ENCODE measurements around the gene CAMTA1. TPM values are rescaled to one million over a fixed set of nuclear protein-coding genes. Genes with fewer than 3 reads are reported as not detected.
"Not testable (repeated sequence)": the region's sequence is repeated elsewhere in the genome, so short reads cannot be mapped to it uniquely, and the experiment has no call there.

Gene CAMTA1
- total RNA-seq, 2 donors from 2014 or later = 109 to 128 TPM

DNA sequence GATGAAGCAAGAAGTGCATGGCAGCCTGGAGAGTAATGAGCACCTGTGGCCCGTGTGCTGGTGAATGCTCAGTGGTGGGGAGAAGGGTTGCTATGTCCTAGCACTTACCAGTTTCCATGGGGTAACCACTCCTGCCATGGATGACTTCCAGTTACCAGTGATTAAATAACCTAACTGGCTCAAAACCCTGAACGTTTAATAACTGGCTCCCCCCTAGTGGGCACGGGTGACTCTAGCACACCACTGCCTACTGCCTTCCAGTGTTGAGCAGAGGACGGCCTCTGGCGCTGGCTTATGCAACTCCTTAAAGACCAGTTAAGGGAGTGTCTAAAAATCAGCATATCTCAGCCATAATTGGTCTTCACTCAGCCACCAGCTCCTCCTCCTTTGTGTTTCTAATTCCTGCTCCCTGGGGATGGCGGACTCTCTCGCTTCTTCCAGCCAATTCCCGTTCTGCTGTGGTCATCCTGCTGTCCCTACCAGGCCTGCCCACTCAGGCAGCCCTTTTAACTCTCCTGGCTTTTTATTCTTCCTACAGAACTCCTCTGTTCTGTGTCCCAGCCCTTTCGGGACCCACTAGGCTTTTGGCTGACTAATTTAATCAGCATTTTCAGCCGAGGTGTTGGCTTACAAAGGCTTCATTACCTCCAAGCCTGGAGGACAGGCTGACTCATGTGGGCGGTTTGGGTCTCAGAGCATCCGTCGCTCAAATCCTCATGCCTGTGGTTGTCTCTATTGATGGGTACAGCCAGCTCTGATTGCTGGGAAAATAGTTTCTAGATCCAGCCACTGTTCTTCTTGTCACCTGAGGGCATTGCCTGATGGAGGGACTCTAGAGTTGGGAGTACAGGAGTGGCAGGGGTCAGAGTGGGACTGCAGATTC, 332.4 kb downstream of the CAMTA1 start:
- peak; percentile 83 to 85 for ATAC-seq
- intact Hi-C loops (cut with DNase I) = no loop called here
- peak; percentile 38 for DNase-seq

DNA sequence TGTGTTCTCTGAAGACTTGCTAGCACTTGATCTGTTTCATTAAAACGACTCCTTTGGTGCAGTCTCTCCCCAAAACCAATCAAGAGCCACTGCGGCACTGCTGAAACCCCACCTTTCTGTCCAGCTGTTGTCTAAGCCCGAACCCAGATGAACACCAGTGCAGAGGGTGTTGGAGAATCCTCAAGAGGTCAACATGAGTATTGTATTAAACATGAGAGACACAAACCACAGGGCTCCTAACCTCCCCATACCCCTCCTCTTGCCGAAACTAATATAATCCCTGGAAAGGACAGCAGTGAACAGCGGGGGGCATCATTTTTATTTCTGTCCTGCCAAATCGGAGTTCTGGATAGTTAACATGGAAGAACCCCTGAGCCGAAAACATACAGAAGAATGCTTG, 333.9 kb downstream of the CAMTA1 start:
- no peak for ATAC-seq
- intact Hi-C loops (cut with DNase I) = no loop called here
- DNase-seq = no peak

GRCh38 chr1:7120863-7121621, 335.8 kb downstream of the CAMTA1 start:
- ATAC-seq (no peak), DNase-seq (no peak)
- intact Hi-C loops (cut with DNase I) = no loop called here

GRCh38 chr1:7121622-7121988, 336.4 kb downstream of the CAMTA1 start:
- intact Hi-C loops (cut with DNase I) = no loop called here
- ATAC-seq (peak; percentile 86 to 89), DNase-seq (peak; percentile 73)

DNA sequence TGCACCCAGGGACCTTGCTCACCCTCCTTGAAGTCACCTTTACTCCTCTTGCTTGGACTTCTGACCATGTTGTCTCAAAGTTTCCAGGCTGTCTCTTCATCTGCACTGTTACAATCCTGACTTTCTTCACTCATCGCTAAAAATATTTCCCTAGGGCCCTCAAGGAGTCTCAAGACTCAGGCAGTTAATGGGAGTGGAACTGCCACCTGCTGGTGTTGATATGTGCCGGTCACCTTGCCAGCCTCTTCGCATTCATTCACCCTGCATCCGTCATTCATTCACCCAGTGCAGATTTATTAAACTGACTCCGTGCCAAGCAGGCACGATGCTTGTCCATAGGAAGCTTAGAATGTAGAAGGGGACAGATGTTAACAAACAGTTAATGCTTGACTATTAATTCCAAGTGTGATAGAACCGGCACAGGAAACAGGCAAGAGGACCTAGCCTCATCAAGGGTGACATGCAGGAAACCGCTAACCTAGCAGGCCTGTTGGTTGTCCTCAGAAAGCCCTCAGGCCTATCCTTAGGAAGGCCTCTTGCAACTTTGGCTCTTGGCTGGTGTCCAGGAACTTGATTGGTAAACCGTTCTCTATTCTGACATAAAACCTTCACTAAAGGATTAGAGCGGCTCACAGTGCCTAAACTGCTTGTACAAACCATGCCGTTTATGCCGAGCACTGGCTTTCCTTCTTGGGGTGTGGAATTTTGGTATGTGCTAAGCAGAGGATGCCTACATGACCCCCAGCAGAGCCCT, 342.2 kb downstream of the CAMTA1 start:
- intact Hi-C loops (cut with DNase I) = no loop called here
- DNase-seq (no peak), ATAC-seq (no peak)

DNA sequence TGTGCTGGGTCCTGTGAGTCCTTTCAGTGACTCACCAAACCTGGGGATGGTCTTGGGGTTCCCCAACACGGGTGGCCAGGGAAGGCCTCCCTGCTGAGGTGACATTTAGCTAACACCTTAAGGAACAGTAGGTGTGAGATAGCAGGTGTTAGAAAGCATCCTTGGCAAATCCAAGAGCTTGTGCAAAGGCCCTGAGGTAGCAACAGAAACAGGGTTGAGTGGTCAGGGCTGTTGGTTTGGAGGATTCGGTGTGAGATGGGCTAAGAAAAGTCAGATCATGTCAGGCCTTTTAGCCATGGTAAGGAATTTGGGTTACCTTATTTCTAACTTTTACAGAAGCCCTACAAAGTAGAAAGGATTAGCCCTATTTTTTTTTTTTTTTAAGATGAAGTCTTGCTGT, 343.0 kb downstream of the CAMTA1 start:
- DNase-seq = no peak
- ATAC-seq = no peak
- intact Hi-C loops (cut with DNase I) = no loop called here

DNA sequence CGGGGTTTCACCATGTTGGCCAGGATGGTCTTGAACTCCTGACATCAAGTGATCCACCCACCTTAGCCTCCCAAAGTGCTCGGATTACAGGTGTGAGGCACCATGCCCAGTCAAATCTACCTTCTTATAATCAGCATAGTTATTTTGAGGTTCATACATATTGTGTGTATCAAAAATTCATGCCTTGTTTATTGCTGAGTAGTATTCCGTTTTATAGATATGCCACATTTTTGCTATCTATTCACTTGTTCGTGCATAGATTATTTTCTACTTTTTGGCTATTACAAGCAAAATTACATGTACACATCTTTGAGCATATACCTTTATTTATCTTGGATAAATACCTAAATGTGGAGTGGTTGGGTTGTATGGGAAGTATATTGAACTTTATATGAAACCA, 344.9 kb downstream of the CAMTA1 start:
- intact Hi-C loops (cut with DNase I) = no loop called here
- DNase-seq (no peak), ATAC-seq (no peak)

DNA sequence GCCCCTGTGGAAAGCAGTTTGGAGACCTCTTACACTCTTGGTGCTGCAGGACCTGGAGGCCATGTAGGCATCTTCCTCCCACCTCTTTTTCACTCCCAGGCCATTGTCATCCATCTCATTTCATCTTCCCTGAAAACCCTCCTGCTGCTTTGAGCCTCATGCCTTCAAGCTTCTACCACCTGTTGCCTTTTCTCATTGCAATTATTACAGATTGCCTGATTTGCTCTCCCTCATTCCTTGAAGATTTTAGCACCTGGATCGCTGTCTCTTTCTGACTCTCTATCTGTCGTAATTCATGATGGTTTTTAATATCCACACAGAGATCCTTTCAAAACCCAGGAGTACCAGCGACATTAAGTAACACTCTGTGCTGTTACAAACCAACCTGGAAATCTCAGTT, 350.2 kb downstream of the CAMTA1 start:
- intact Hi-C loops (cut with DNase I) = no loop called here
- no peak for DNase-seq
- no peak for ATAC-seq

DNA sequence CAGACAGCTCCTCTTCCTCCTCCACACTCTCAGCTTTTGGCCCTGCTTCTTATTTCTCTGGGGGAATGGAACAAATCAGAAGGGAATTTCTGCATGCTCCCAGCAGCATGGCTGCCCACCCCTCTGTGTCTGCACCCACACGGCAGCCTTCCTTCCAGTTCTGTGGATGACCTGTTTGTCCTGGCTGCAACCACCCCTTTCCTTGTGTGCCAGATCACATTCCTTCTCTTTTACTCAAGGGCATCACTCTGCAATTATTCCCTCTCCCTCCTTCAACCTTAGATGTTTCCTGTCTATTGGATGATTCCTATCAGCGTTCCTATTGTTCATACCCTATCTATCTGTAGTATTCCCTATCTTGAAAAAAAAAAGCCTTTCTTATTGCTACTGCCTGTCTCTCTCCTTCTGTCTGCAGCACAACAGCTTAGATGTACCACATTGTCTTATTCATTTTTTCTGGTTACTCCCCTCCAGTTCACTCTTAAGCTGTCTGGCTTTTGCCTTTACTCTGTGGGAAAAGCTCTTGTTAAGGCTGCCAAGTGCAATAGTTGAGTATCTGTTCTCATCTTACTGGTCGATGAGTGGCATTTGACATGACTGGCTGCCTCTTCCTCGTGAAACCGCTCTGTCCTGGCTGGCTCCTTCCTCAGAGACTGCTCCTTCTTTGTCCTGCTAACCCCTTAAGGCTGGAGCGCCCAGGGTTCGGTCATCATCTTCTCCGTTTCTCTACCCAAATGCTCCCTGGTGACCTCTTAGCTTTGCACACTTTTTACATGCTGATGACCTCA, 351.1 kb downstream of the CAMTA1 start:
- ATAC-seq (peak; percentile 65 to 68), DNase-seq (no peak)
- intact Hi-C loops (cut with DNase I) = no loop called here

GRCh38 chr1:7140251-7140650, 355.0 kb downstream of the CAMTA1 start:
- DNase-seq (no peak), ATAC-seq (no peak)
- intact Hi-C loops (cut with DNase I) = no loop called here

DNA sequence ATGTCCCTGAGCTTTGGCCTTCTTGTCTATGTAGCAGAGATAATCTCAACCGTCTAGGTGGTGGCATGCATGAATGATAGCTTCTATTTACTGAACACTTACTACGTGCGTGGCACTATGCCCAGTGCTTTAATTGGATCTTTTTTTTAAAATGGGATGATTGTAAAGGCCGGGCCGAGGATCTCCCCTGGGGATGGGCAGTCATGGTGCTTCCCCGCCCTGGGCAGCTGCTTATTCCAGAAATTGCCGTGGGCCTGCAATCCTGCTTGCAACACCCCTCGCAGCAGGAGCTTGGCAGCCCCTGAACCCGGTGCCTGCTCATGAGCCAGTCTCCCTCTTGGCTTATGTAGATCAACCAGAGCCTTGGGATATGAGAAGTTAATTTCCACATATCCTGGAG, 360.7 kb downstream of the CAMTA1 start:
- ATAC-seq (peak in 1 of 2 donors; percentile 29), DNase-seq (no peak)
- intact Hi-C loops (cut with DNase I) = no loop called here

DNA sequence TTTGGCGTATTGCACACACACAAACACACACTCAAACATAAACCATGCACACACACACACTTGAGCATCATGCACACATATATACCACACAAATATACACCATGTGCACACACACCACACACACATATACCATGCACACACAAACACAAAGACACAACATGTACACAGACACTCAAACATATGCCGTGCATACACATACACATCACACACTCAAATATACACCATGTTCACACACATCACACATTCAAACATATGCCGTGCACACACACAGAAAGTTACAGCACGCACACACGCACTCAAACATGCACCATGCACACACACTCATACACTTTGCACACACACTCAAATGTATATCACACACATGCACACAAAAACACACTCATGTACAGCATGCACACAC, 361.5 kb downstream of the CAMTA1 start:
- ATAC-seq (no peak), DNase-seq (no peak)
- intact Hi-C loops (cut with DNase I) = no loop called here

DNA sequence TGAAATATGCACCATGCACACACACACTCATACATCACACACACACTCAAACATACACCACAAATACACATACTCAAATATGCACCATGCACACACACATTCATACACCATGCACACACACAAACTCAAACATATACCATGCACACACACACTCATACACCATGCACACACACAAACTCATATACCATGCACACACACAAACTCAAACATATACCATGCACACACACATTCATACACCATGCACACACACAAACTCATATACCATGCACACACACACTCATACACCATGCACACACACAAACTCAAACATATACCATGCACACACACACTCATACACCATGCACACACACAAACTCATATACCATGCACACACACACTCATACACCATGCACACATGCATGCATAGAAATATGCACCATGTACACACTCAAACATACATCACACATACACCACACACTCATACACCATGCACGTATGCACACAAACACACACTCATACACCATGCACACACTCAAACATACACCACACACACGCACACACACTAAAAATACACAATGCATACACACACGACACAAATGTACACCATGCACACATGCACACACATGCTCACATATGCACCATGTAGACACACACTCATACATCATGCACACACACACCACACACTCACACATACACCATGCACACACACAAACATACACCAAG, 362.5 kb downstream of the CAMTA1 start:
- intact Hi-C loops (cut with DNase I); ATAC-seq; DNase-seq: not testable (repeated sequence)

GRCh38 chr1:7149080-7149838, 364.0 kb downstream of the CAMTA1 start:
- intact Hi-C loops (cut with DNase I) = no loop called here
- DNase-seq = peak; percentile 72
- peak; percentile 91 to 93 for ATAC-seq

GRCh38 chr1:7150724-7151280, 365.5 kb downstream of the CAMTA1 start:
- DNase-seq = no peak
- ATAC-seq = no peak
- intact Hi-C loops (cut with DNase I) = no loop called here

- no peak for ATAC-seq
- no peak for DNase-seq
- intact Hi-C loops (cut with DNase I) = no loop called here
These were observed 366.7 kb downstream of the CAMTA1 start for GRCh38 chr1:7151978-7152377.

DNA sequence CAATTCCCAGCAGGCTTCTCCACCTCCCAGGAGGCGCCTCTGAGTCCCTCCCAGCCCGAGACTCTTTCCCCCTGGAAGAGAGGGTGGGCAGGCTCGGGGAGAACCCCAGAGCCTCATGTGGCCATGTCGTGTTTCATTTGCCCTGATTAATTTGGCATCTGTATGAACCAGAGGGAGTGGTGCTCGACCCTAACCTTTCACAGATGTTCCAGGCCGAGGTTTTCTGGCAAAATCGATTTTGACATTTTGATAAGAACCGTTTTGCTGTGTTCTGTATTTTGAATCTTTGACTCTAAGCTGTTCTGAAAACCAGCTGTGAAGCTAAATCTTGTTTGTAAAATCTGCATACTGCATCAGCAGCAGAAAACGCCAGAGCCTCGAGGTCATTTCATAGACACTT, 367.4 kb downstream of the CAMTA1 start:
- no peak for DNase-seq
- no peak for ATAC-seq
- intact Hi-C loops (cut with DNase I) = no loop called here

DNA sequence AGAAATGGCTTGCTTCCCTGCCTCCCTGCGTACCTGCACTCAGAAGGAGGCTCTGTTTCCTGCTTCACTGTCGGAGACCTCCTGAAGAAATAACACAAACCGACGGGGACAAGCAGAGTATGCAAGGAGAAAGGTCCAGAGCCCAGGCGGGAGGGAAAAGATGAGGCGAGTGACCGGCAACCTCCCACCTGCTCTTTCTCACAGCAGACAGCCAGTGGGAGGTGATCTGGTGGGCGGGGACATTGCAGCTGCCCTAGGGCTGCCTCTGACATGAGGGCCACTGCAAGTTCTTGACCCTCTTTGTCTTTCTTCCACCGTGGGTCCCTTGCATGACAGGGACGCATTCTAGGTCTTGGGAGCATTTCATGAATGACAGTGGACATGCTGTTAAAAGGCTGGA, 368.2 kb downstream of the CAMTA1 start:
- ATAC-seq = no peak
- DNase-seq = no peak
- intact Hi-C loops (cut with DNase I) = no loop called here
